G401.6 (cell line): ENCODE results near the gene NLGN4X.

Experiments used
- FAIRE-seq: peaks from 2 replicates; lab custom pipeline; 2012; peaks lifted over from hg19 to GRCh38; lab: Jason Lieb, UNC

NLGN4X gene

GRCh38 chrX:6228720-6229119, at the start of gene NLGN4X:
Gene NLGN4X, minus strand, starts transcription at chrX:6228867. Its CDS starts 77,401 bp downstream, at chrX:6151466.
- FAIRE-seq = no peak

- FAIRE-seq = no peak
These were observed 37.4 kb upstream of the NLGN4X start for GRCh38 chrX:6266041-6266440.

- FAIRE-seq = no peak
These were observed 34.3 kb upstream of the NLGN4X start for GRCh38 chrX:6262959-6263358.

GRCh38 chrX:6257025-6257424, 28.4 kb upstream of the NLGN4X start:
- no peak for FAIRE-seq

GRCh38 chrX:6244666-6245065, 16.0 kb upstream of the NLGN4X start:
- no peak for FAIRE-seq

GRCh38 chrX:6238576-6238975, 9.9 kb upstream of the NLGN4X start:
- no peak for FAIRE-seq

- no peak for FAIRE-seq
These were observed 732 bp downstream of the NLGN4X start for GRCh38 chrX:6227935-6228334.

GRCh38 chrX:6227453-6227835, 1.2 kb downstream of the NLGN4X start:
- no peak for FAIRE-seq

GRCh38 chrX:6226596-6227452, 1.8 kb downstream of the NLGN4X start:
- no peak for FAIRE-seq

GRCh38 chrX:6225911-6226595, 2.6 kb downstream of the NLGN4X start:
- FAIRE-seq = no peak

GRCh38 chrX:6225288-6225910, 3.3 kb downstream of the NLGN4X start:
- no peak for FAIRE-seq

- FAIRE-seq = no peak
These were observed 5.2 kb downstream of the NLGN4X start for GRCh38 chrX:6223516-6223915.

GRCh38 chrX:6210230-6210629, 18.4 kb downstream of the NLGN4X start:
- no peak for FAIRE-seq

- FAIRE-seq = no peak
These were observed 25.0 kb downstream of the NLGN4X start for GRCh38 chrX:6203462-6204215.

GRCh38 chrX:6199486-6199885, 29.2 kb downstream of the NLGN4X start:
- no peak for FAIRE-seq

- no peak for FAIRE-seq
These were observed 41.4 kb downstream of the NLGN4X start for GRCh38 chrX:6187256-6187655.

GRCh38 chrX:6184900-6185515, 43.7 kb downstream of the NLGN4X start:
- FAIRE-seq = no peak

- FAIRE-seq = no peak
These were observed 52.8 kb downstream of the NLGN4X start for GRCh38 chrX:6175914-6176313.

- FAIRE-seq = no peak
These were observed 58.2 kb downstream of the NLGN4X start for GRCh38 chrX:6170424-6170823.

- FAIRE-seq = no peak
These were observed 59.3 kb downstream of the NLGN4X start for GRCh38 chrX:6169407-6169806.

GRCh38 chrX:6163721-6164120, 64.9 kb downstream of the NLGN4X start:
- no peak for FAIRE-seq

GRCh38 chrX:6159468-6159867, 69.2 kb downstream of the NLGN4X start:
- no peak for FAIRE-seq
